HL-60 (cell line): ENCODE measurements around the gene C4orf54.

ENCODE experiments used
- CTCF ChIP-seq: IDR thresholded peaks from one replicate; pipeline ENCODE4 v1.5.1; 2011; ENCODE audit warnings: low read length, control low read depth, inconsistent platforms; ENCODE audit not compliant: insufficient read depth
- POLR2AphosphoS5 ChIP-seq: IDR thresholded peaks from 2 replicates; pipeline ENCODE4 v1.6.1; 2012; ENCODE audit warnings: low read depth

DNA sequence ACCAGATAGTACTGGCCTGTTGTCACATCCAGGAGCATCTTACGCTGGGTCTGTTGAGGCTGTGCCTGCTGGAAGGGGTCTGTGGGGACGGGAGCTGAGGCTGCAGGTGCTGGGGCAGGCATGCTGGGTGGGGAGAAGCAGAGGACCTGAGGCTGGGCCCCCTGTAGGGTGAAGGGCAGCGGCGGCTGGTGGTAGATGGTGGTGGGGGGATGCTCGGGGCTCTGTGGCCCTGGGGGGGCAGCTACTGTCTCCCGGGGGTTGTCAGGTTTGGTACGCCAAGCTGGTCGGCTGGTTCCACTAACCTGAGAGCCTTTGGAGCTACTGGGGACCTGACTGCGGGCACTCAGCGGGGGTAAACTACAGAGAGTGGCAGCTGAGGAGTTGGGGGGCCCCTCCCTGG, 7.8 kb downstream of the C4orf54 start:
- TF ChIP-seq POLR2AphosphoS5 (no peak), CTCF (no peak)
